Measurements from ENCODE around the gene C4BPA.

Gene C4BPA

DNA sequence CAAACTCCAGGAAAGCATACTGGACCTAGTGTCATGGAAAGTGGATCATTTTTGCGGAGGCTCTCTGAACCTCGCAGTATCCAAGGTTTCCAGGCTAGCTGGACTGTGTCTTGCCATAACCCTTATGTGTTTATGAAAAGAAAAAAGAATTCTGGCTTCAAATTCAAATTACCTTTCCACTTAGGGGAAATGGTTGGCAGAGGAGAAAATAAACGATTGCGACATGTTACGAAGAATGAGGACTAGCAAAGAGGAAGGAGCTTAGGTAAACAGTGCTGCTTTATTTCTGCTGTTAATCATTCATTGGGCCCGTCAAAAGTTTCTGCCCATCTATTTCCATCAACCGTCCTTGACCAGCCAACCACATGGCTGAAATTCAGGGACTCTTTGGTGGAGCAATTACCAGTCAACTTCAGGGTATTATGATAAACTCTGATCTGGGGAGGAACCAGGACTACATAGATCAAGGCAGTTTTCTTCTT is at the start of gene C4BPA:
Gene C4BPA (plus strand): TSS at position 342 of the 482 bp plus-strand sequence. CDS start 8,793 bp downstream, outside the sequence.
- no peak for DNase-seq

DNA sequence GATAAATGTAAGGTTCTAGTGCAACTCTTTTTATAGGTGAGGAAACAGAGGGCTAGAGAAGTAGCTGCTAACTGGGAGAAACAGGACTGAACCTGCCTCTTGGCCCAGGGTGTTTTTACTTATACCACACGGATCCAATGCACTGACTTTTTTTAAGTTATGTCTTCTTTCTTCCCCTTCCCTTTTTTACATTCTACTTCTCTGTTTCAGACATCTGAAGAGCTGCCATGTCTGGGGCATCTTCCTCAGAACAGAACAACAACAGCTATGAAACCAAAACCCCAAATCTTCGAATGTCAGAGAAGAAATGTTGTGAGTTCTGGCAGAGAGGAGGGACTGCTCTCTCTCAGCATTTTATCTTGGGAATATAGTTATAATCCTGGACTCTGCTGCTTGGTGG is 49.5 kb upstream of the C4BPA start:
- no peak for DNase-seq

DNA sequence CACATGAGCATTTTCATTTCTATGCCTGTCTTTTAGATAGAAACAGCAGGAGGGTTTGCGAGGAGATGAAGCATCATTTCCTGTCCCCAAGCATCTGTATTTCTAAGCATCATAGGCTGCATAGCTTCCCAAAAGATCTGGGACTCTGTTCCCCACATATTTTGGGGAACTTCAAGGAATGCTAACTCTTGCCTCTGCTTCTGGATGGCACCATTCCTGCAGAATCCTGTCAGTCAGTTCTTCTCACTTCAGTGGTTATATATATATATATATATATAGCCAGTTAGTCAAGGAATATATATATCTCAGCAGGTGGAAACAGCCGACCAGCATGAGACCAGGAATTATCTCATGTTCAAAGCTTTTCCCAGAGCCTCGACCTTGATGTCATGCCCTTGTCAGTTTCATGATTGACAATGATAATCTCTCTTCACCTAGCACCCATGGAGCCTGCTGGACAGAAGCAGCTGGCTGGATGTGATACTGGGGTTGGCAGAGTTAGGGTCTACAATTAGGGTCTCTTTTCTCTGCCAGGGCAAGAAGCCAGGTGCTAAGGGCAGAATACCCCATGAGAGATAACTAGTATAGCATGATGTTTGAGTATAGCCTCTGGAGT is 48.5 kb upstream of the C4BPA start:
- no peak for DNase-seq

DNA sequence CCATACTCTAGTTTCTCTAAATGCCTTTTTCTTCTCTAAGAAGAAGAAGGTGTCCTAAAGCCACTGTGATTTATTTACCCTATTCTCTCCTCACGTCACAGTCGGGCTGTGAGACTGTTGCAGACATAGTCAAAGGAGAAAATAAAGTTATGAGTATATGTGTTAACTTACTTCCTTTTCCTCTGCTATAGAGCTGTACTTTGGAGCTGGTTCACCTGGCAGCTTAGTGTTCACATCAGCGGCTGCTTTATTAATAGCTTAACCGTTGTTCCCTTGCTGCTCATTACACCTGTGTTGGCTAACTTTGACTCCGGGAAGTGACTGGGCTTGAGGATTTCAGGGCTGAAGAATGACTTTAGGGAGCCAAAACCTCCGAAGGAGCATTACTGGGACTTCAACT is 47.4 kb upstream of the C4BPA start:
- no peak for DNase-seq

DNA sequence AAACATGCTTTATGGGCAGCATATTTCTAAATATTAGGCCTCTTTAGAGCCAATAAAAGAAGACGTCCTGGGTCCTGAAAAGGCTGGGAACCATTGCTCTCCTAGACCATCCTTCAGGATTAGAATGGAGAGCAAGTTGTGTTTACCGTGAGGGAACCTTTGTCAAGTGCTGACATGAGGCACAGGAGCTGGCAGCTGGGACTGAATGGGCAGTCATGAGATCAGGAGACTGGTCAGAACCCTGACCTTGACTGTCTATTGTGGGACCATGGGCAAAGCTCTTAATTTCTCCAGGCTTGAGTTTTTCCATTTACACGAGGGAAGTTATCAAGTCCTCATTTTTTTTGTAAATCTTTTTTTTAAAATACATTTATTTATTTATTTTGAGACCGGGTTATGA is 45.8 kb upstream of the C4BPA start:
- DNase-seq, result no peak

DNA sequence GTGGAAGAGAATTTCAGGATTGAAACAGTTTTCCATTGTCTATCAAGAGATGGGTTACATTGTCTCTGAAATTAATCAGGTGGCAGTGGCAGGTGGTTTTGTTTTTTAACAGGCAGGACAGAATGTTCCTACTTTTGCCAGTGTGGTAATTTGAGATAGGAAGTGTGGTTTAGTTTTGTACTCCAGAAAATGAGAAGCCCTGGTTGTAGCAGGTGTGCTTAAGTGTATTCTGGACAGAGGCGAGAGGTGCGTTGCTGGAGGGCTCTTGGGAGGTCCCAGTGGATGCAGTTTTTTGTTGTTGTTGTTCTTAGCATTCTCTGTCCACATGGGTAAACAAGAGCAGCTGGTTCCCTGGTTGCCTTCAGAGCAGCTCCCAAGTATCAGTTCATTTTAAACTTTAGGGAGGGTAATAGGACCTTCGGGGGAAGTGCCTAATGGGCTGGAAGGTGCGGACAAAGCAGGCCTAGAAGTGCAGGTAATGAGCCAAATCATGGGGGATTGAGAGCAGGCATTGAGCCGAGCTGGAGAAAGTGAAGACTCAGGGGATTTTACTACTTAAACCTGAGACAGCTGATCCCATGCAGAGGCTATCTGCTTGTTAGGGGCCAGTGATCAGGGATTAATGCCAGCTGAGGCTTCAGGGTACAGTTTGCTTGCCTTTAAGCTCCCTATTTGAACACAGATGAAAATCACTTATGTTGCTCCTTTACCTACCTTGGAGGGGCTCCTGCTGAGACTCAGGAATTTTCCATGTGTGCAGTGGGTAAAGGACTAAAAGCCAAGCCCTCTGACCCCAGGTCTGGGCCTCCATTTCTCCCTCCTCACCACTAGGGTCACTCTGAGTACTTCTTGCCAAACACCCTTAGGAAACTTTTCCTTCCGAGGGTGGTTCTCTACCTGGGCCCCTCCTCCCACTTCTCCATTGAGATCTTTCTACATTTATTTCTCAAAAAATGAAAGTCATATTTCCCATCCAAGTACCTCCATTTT is 44.9 kb upstream of the C4BPA start:
- DNase-seq, result no peak

DNA sequence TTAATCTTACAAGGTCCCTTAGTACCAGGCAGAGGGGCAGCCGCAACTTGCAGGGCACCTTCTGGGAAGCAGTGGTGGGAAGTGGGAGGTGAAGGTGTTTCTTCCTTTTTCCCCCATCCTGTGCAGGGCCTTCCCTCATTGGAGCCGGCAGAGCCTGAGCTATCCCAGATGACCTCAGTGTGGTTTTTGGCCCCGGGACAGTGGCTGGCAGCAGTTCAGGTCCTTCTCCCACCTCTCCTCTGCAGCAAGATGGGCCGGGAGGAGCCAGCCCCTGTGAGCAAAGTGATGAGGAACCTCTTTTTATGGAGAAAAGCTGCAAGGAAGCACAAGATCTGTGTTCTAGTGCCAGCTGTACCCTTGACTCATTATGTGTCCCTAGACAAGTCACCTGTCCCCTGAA is 44.2 kb upstream of the C4BPA start:
- DNase-seq, result no peak

DNA sequence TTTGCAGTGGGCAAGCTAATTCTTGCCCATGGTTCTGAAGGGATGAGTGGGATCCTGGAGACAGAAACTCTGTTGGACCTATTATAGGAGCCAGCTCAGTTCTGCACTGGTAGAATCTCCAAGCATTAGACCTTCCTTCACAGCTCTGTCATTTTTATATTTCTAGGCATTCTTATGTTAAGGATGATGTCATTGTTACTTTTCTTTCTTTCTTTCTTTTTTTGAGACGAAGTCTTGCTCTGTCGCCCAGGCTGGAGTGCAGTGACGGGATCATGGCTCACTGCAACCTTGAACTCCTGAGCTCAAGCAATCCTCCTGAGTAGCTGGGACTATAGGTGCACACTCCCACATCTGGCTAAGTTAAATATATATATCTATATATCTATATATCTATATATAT is 43.4 kb upstream of the C4BPA start:
- DNase-seq, result no peak

DNA sequence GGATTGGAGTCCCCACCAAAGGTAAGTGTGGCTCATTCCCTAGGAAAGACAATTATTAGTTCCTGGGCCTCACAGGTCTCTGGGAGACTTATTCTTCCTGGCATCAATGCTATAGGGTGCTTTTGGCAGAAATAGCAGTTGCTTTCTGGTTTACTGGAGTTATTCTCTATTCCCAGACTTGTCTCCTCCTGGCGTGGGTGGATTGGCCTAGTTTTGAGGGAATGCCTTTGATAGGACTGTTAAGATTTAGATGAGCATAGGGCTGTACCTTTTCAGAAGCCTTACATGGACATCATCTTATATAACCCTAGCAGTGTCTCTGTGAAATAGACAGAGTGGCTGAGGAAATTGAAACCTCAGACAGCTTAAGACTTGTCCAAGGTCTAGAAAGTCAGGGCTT is 42.0 kb upstream of the C4BPA start:
- DNase-seq, result no peak

DNA sequence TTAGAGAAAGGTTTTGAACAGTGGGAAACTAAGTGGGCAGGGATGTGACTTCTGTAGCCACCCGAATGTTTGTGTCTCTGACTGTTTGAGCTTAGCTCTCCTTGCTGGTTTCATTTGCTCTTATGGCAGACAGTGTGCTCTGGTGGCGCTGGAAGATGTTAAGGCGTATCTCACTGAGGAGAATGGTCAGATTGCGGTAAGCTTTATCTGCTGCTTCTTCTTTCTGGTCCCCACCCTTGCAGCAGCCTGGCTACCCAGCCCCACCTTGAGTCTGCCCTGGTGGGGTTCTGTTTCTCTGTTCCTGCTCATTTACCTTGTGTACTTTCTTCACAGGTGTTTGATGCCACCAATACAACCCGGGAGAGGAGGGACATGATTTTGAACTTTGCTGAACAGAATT is 41.0 kb upstream of the C4BPA start:
- no peak for DNase-seq

DNA sequence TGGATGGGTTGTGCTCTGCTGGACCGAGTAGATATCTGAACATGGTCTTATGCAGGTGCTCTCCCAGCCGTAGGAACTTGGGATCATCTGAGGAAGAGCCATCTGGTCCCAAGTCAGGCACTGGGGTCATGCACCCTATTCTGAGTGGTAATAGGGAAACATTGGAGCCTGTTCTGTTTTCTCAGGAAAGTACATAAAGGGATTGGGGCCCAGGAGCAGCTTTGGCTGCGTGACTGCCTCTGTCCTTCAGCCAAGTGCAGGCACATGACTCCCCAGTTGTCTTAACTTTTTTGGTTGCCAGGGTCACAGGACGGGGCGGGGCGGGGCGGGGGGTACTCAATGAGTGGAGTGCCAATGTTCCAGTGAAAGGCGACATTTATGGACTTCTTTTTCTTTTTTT is 39.5 kb upstream of the C4BPA start:
- no peak for DNase-seq

DNA sequence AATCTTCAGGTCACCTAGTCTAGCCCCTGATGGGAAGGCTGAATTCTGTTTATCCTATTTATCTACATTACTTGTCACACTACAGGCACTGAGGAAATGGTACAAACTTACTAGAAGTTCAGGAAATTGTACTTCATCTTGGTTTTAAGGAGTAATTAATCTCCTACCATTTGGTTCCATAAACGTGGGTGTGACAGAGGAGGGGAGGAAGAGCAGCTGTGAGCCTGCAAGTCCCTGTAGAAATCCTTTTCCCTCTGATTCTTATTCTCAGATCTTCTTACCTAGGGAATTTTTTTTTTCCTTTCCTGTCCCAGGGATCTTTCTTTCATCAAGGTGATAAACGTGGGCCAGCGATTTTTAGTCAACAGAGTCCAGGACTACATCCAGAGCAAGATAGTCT is 36.8 kb upstream of the C4BPA start:
- no peak for DNase-seq

DNA sequence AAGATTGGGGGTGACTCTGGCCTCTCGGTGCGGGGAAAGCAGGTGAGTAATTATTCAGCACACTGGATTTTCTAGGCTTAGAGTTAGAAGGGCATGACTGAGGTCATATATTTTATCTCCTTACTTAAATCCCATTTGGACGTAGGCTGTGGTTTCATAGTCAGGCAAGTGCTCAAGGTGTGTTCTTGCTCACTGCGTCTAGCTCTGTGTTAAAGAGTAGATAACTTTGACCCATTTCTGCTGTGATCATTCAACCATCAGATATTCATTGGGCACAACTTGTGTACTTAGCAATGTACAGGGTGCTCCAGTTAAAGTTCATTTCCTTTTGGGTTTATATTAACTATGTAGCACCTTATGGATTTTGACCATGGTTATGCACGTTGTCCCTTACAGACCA is 36.4 kb upstream of the C4BPA start:
- DNase-seq, result no peak

DNA sequence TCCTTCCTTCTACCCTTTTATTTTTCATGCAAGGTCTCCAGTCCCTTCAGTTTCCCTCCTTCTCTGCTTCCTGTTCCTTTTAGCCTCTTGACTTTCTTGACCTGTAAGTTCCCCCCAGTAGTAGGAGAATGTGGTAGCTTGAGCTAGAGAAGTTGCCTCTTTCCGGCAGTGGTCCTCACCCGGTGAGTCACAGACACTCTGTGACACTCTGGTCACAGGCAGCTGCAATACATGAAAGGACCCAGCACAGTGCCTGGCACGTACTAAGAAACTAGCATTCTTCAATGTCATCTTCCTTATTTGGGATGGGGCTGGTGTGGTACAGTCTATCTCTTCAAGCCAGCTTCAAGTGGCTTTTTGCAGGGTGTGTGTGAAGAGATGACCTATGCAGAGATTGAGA is 35.0 kb upstream of the C4BPA start:
- DNase-seq, result no peak

DNA sequence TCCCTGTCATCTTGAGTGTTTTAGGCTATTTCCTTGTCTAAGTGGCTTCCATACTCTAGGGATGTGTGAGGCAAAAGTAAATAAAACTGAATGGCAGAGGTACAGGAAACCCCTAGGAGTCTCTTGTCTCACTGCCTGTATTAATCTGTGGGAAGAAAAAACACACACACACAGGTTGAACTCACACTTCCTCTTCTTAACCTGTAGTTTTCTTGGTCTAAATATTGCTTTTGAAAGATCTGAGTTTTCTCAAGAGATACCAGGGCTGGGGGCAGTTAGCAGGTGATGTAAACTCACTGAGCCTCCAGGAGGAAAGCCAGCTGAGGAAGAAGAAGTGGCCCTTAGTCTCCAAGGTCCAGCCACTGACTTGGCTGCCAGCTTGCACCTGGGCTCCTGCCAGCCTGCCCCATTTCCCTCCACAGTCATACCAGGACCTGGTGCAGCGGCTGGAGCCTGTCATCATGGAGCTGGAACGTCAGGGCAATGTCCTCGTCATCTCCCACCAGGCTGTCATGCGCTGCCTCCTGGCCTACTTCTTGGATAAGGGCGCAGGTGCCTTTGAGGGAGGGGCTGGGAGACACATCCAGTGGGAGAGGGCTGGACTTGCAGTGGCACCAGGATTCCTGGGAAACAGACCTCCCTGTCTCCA is 34.1 kb upstream of the C4BPA start:
- peak in 1 of 6 experiments; percentile 2 for DNase-seq

DNA sequence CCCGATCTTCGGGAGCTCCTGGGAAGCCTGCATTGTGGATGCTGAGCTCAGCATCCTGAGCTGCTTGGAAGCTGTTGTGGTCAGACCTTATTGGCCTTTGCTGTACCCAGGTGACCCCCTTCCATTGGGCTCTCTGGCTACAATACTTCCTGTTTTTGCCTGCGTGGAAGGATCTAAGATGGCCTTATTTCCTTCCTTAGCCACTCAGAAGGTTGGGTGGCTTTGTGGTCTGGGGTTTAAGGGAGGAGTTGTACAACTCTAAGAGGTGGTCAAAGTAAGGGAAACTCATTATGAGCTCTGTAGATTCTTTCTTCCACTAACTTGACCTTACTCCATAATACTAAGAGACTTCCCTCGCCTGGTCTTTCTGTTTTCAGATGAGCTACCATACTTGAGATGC is 33.2 kb upstream of the C4BPA start:
- DNase-seq, result peak in 1 of 6 experiments; percentile 6

DNA sequence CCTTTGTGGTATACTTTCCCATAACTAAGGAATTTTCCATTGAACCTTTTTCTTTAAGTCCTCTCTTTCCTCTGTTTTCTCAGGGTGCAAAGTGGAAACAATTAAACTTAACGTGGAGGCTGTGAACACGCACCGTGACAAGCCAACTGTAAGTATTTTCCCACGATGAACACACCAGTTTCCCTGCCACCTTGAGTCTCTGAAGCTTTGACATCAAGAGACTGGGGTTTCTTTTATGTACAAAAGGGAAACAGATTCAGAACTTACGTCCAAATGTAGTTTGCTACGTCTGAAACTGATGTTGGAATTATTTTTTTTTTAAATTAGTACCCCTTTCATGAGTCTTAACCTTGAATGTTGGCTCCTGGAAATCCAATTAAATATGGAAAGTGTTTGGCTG is 32.6 kb upstream of the C4BPA start:
- DNase-seq, result peak in 5 of 6 experiments; percentile 7 to 68 (median 51)

DNA sequence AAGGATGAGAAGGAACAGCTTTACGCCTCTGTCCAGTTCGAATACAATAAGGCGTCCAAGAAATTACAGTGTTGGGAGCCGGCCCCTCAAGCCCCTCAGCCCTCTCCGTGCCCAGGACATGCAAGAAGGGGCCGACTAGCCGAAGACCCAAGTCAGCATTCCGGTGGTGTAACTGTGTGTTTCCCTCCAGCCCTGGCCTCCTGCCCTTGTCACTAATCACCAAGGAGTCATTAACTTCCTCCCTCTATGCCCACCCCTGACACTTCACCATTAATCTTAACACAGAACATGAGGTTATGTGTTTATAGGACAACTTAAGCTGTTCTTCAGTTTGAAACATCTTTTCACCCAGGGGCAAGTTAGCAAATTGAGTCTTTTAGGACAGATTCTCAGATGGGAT is 31.8 kb upstream of the C4BPA start:
- DNase-seq, result no peak

DNA sequence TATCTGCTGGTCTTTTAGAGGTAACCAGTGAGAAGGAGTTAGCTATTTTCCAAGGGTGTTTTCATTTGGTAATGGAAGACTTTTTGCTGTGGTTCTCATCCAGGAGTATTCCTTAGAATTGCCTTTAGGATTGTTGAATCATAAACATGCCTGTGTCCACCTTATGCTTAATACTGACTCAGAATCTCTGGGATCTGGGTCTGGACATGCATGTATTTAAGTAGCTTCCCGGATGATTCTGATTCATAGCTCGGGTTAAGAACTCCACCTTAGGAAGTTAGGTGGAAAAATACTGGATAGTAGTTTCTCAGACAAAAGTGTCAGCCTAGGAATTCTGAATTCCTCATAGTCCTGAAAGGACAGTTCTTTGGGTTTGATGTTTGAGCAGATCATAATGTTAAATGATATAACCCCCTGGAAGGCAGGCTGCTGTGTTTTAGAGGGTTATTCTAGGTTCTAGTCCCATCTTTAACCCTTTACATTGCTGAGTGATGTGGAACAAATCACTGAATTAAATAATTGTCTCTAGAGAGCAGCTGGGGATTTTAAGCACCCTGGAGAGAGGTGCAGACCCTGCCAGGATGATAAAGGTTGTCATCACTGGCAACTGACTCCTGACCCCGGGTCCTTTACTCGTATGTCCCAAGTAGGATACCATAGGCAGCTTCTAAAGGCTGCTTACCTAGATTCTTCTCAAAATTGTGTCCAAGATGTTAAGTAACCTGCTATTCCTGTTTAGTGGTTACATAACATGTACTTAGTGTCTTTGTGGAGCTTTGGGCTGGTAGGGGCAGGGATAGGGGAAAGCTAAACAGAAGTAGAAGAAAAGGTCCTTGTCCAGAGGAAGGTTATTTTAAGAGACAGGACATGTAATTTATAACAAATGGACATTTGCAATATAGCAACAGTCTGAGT is 29.9 kb upstream of the C4BPA start:
- no peak for DNase-seq

DNA sequence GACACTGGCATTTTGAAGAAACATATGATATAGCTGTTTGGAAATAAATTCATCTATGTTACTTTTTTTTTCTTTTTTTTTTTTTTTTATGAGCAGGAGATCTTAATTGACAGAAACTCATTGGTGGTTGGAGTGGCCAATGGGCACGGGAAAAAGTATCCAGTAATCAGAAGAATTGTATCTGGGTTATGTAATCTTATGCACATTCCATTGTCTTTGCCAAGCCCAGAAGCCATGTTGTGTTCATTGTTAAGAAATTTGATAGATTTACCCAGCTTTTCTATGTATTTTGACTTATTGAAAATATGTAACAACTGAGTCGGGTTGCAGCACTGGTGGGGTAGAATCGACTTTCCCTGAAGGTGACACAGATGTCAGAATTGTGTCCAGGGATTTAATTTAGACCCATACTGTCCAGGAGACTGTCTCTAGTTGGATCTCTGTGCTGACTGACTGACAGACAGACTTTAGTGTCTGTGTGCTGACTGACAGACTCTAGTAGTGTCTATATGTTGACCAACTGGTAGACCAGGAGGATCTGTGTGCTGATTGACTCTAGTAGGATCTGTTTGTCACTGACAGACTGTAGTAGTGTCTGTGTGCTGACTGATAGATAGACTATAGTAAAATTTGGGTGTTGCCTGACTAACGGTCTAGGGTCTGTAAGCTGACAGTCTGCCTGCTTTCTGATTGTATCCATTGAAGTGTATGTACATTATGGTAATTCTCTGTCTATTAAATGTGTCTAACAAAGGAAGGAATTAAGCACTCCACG is 27.7 kb upstream of the C4BPA start:
- DNase-seq, result no peak

DNA sequence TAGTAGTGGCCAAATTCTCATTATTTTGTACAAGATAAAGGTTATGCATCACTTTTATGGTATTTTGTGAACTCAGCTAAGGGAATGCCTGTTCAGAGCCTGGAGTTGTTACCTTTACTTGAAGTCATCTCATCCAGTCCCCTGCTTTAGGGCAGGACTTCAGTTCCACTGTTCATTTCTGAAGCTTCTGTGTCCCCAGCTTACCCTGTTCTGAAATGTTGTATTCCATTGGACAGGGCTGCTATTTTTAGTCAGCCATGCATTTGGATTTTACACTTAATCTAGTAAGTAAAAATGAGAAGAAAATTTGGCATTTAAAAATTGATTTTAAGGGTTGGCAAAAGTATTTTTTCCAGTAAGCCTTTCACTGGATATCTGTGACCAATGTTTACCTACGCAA is 27.0 kb upstream of the C4BPA start:
- DNase-seq, result no peak
